Measurements from ENCODE around the gene CHORDC1. TPM values are rescaled to one million over a fixed set of nuclear protein-coding genes. Genes with fewer than 3 reads are reported as not detected.
A peak's percentile ranks its signal among the peaks of the same experiment; 100 is the strongest.
"Not testable (repeated sequence)": the region's sequence is repeated elsewhere in the genome, so short reads cannot be mapped to it uniquely, and the experiment has no call there.

CHORDC1 gene
- total RNA-seq, 1 donor from 2014 or later, result 31.9 TPM

- TF ChIP-seq CTCF (IDR thresholded peaks at IDR 0.05), result no peak
- peaks cover 3% of the 10 kb centered on the region for H3K4me1 Mint-ChIP-seq (ENCODE audit: low read depth)
- H3K9me3 Mint-ChIP-seq (ENCODE audit: low read depth), result no peaks in the 10 kb centered on the region
- H3K4me3 Mint-ChIP-seq (ENCODE audit: unreplicated experiment), result no peak overlapping the region
- peaks cover 25% of the 10 kb centered on the region for H3K27me3 Mint-ChIP-seq (ENCODE audit: low read depth)
- H3K36me3 Mint-ChIP-seq (ENCODE audit: low read depth), result no peaks in the 10 kb centered on the region
- DNase-seq (ENCODE audit: low spot score), result no peak
- H3K27ac Mint-ChIP-seq (ENCODE audit: unreplicated experiment), result no peak overlapping the region
Observed at GRCh38 chr11:90241414-90241813, 18.6 kb upstream of the CHORDC1 start.

GRCh38 chr11:90239967-90240636, 17.3 kb upstream of the CHORDC1 start:
- H3K36me3 Mint-ChIP-seq (ENCODE audit: low read depth); H3K9me3 Mint-ChIP-seq (ENCODE audit: low read depth); H3K27ac Mint-ChIP-seq (ENCODE audit: unreplicated experiment); DNase-seq (ENCODE audit: low spot score); H3K4me1 Mint-ChIP-seq (ENCODE audit: low read depth): not testable (repeated sequence)
- Mint-ChIP-seq H3K4me3 (ENCODE audit: unreplicated experiment) (peak overlapping the region; percentile 42), H3K27me3 (ENCODE audit: low read depth) (peaks cover 30% of the 10 kb centered on the region)

GRCh38 chr11:90237004-90237403, 14.2 kb upstream of the CHORDC1 start:
- no peak overlapping the region for H3K27ac Mint-ChIP-seq (ENCODE audit: unreplicated experiment)
- peaks cover 3% of the 10 kb centered on the region for H3K4me1 Mint-ChIP-seq (ENCODE audit: low read depth)
- no peaks in the 10 kb centered on the region for H3K36me3 Mint-ChIP-seq (ENCODE audit: low read depth)
- H3K9me3 Mint-ChIP-seq (ENCODE audit: low read depth), result no peaks in the 10 kb centered on the region
- no peak for DNase-seq (ENCODE audit: low spot score)
- H3K4me3 Mint-ChIP-seq (ENCODE audit: unreplicated experiment), result no peak overlapping the region
- H3K27me3 Mint-ChIP-seq (ENCODE audit: low read depth), result peaks cover 28% of the 10 kb centered on the region
- no peak for TF ChIP-seq CTCF (IDR thresholded peaks at IDR 0.05)

GRCh38 chr11:90235526-90235925, 12.7 kb upstream of the CHORDC1 start:
- no peaks in the 10 kb centered on the region for H3K36me3 Mint-ChIP-seq (ENCODE audit: low read depth)
- peaks cover 1% of the 10 kb centered on the region for H3K9me3 Mint-ChIP-seq (ENCODE audit: low read depth)
- no peak overlapping the region for H3K4me3 Mint-ChIP-seq (ENCODE audit: unreplicated experiment)
- H3K27ac Mint-ChIP-seq (ENCODE audit: unreplicated experiment), result no peak overlapping the region
- H3K27me3 Mint-ChIP-seq (ENCODE audit: low read depth), result peaks cover 35% of the 10 kb centered on the region
- no peak for DNase-seq (ENCODE audit: low spot score)
- TF ChIP-seq CTCF (IDR thresholded peaks at IDR 0.05), result no peak
- peaks cover 3% of the 10 kb centered on the region for H3K4me1 Mint-ChIP-seq (ENCODE audit: low read depth)

GRCh38 chr11:90234977-90235376, 12.1 kb upstream of the CHORDC1 start:
- DNase-seq (ENCODE audit: low spot score), result no peak
- Mint-ChIP-seq H3K4me1 (ENCODE audit: low read depth) (no peaks in the 10 kb centered on the region), H3K36me3 (ENCODE audit: low read depth) (no peaks in the 10 kb centered on the region), H3K27me3 (ENCODE audit: low read depth) (peaks cover 37% of the 10 kb centered on the region), H3K27ac (ENCODE audit: unreplicated experiment) (no peak overlapping the region), H3K4me3 (ENCODE audit: unreplicated experiment) (no peak overlapping the region), H3K9me3 (ENCODE audit: low read depth) (peaks cover 4% of the 10 kb centered on the region)
- TF ChIP-seq CTCF (IDR thresholded peaks at IDR 0.05), result no peak

GRCh38 chr11:90229791-90230190, 6.9 kb upstream of the CHORDC1 start:
- Mint-ChIP-seq H3K9me3 (ENCODE audit: low read depth) (peaks cover 14% of the 10 kb centered on the region), H3K4me1 (ENCODE audit: low read depth) (no peaks in the 10 kb centered on the region), H3K27me3 (ENCODE audit: low read depth) (peaks cover 16% of the 10 kb centered on the region), H3K27ac (ENCODE audit: unreplicated experiment) (no peak overlapping the region), H3K4me3 (ENCODE audit: unreplicated experiment) (no peak overlapping the region), H3K36me3 (ENCODE audit: low read depth) (no peaks in the 10 kb centered on the region)
- TF ChIP-seq CTCF (IDR thresholded peaks at IDR 0.05), result no peak
- DNase-seq (ENCODE audit: low spot score), result no peak

All from chondrocyte (in vitro differentiated cells).